Hepatocyte (in vitro differentiated cells): Measurements from ENCODE around the gene E2F8. TPM values are rescaled to one million over a fixed set of nuclear protein-coding genes. Genes with fewer than 3 reads are reported as not detected.
A peak's percentile ranks its signal among the peaks of the same experiment; 100 is the strongest.

Experiments
- DNase-seq: peaks from one replicate; pipeline ENCODE4 v3.0.0-alpha.2; 2016; ENCODE audit warnings: low spot score
- H2AFZ ChIP-seq: fragments of 200-600 bp; sonication (generic); 2 replicates; pipeline ENCODE4 v1.6.0; 2016; ENCODE audit warnings: antibody characterized with exemption, mild to moderate bottlenecking
- H3K27ac ChIP-seq: fragments of 200-600 bp; sonication (generic); 2 replicates; pipeline ENCODE4 v1.5.1; 2016; ENCODE audit warnings: mild to moderate bottlenecking
- H3K27me3 ChIP-seq: fragments of 200-600 bp; sonication (generic); 2 replicates; pipeline ENCODE4 v1.6.1; 2016
- H3K36me3 ChIP-seq: fragments of 200-600 bp; sonication (generic); replicated peaks from 2 replicates; pipeline ENCODE4 v1.5.1; 2016; ENCODE audit warnings: low read depth; ENCODE audit not compliant: insufficient read depth
- H3K4me1 ChIP-seq: fragments of 200-600 bp; sonication (generic); 2 replicates; pipeline ENCODE4 v1.5.1; 2016; ENCODE audit warnings: mild to moderate bottlenecking, moderate library complexity; ENCODE audit not compliant: insufficient read depth
- H3K4me2 ChIP-seq: fragments of 200-600 bp; sonication (generic); 2 replicates; pipeline ENCODE4 v1.6.0; 2016
- H3K4me3 ChIP-seq: fragments of 200-600 bp; sonication (generic); 2 replicates; pipeline ENCODE4 v1.5.1; 2016; ENCODE audit warnings: mild to moderate bottlenecking
- H3K79me2 ChIP-seq: fragments of 200-600 bp; sonication (generic); 2 replicates; pipeline ENCODE4 v1.6.0; 2017; ENCODE audit warnings: mild to moderate bottlenecking
- H3K9me2 ChIP-seq: fragments of 200-600 bp; sonication (generic); replicated peaks from 2 replicates; pipeline ENCODE4 v1.6.0; 2017; ENCODE audit warnings: mild to moderate bottlenecking; ENCODE audit not compliant: insufficient read depth
- H3K9me3 ChIP-seq: fragments of 200-600 bp; sonication (generic); 2 replicates; pipeline ENCODE4 v1.5.1; 2016; ENCODE audit warnings: low read depth, mild to moderate bottlenecking
- H4K20me1 ChIP-seq: fragments of 200-600 bp; sonication (generic); 2 replicates; pipeline ENCODE4 v1.6.0; 2016; ENCODE audit warnings: mild to moderate bottlenecking; ENCODE audit not compliant: insufficient read depth, poor library complexity, severe bottlenecking
- CTCF ChIP-seq: fragments of 200-600 bp; sonication (generic); IDR thresholded peaks from 2 replicates; pipeline ENCODE4 v1.5.1; 2016; ENCODE audit warnings: antibody characterized with exemption, mild to moderate bottlenecking; ENCODE audit not compliant: poor library complexity
- EZH2 ChIP-seq: fragments of 200-600 bp; sonication (generic); IDR thresholded peaks from 2 replicates; pipeline ENCODE4 v1.6.1; 2016; ENCODE audit warnings: antibody characterized with exemption, mild to moderate bottlenecking, borderline replicate concordance
- EZH2phosphoT487 ChIP-seq: fragments of 200-600 bp; sonication (generic); IDR thresholded peaks from one replicate; pipeline ENCODE4 v1.6.1; 2018; ENCODE audit warnings: antibody characterized with exemption, mild to moderate bottlenecking, low read depth, moderate library complexity; ENCODE audit not compliant: unreplicated experiment, severe bottlenecking
- WGBS: methylation state at CpG from one replicate; pipeline ENCODE4 v1.1.6; 2016; ENCODE audit warnings: low lambda C conversion rate; ENCODE audit errors: missing lambda C conversion rate; 5-methylcytosine and 5-hydroxymethylcytosine counted together
- polyA plus RNA-seq: library from polyadenylated mRNA; unstranded; fragments of >200 nt; fragmentation: Nextera tagmentation; extraction: Ambion mirVana; gene quantifications from 2 replicates; pipeline ENCODE4 v1.2.1, GENCODE V29; 2016
- total RNA-seq: library from RNA; depleted of rRNA; stranded (reverse); fragments of >200 nt; gene quantifications from 2 replicates; pipeline ENCODE4 v1.2.3, GENCODE V29; 2014

The E2F8 gene
- total and polyA plus RNA-seq, 2 experiments from 2014 or later: 0.42 to 2.3 TPM

- H3K4me3 ChIP-seq: no peak overlapping the region
- no peaks in the 10 kb centered on the region for H3K4me1 ChIP-seq
- H3K27ac ChIP-seq: no peak overlapping the region
- H3K79me2 ChIP-seq: no peaks in the 10 kb centered on the region
- H4K20me1 ChIP-seq: no peaks in the 10 kb centered on the region
- H3K9me2 ChIP-seq: no peaks in the 10 kb centered on the region
- H3K36me3 ChIP-seq: no peaks in the 10 kb centered on the region
- H3K27me3 ChIP-seq: no peaks in the 10 kb centered on the region
- no peak overlapping the region for H2AFZ ChIP-seq
- no peak for DNase-seq
- no peaks in the 10 kb centered on the region for H3K9me3 ChIP-seq
- H3K4me2 ChIP-seq: no peak overlapping the region
- TF ChIP-seq EZH2 (no peak), EZH2phosphoT487 (no peak), CTCF (no peak)
These were observed 10.8 kb upstream of the E2F8 start for GRCh38 chr11:19251577-19251976.

- Histone ChIP-seq H3K4me2 (no peak overlapping the region), H3K4me1 (peaks cover 5% of the 10 kb centered on the region), H2AFZ (no peak overlapping the region), H3K4me3 (no peak overlapping the region), H3K36me3 (no peaks in the 10 kb centered on the region), H3K9me2 (no peaks in the 10 kb centered on the region), H3K27me3 (peaks cover 11% of the 10 kb centered on the region), H3K27ac (no peak overlapping the region), H3K9me3 (no peaks in the 10 kb centered on the region), H3K79me2 (no peaks in the 10 kb centered on the region), H4K20me1 (no peaks in the 10 kb centered on the region)
- no peak for DNase-seq
- WGBS: 89% methylated on average over 1 of the region's 1 CpG
- TF ChIP-seq CTCF (no peak), EZH2 (no peak), EZH2phosphoT487 (no peak)
These were observed 6.1 kb upstream of the E2F8 start for GRCh38 chr11:19246816-19247215.

GRCh38 chr11:19245351-19245750, 4.6 kb upstream of the E2F8 start:
- Histone ChIP-seq H3K9me3 (no peaks in the 10 kb centered on the region), H2AFZ (no peak overlapping the region), H3K27ac (no peak overlapping the region), H3K4me3 (no peak overlapping the region), H3K9me2 (no peaks in the 10 kb centered on the region), H3K79me2 (no peaks in the 10 kb centered on the region), H4K20me1 (no peaks in the 10 kb centered on the region), H3K4me2 (no peak overlapping the region), H3K4me1 (peaks cover 5% of the 10 kb centered on the region), H3K36me3 (no peaks in the 10 kb centered on the region), H3K27me3 (peaks cover 12% of the 10 kb centered on the region)
- TF ChIP-seq CTCF (no peak), EZH2phosphoT487 (no peak), EZH2 (no peak)
- no peak for DNase-seq
- 72% methylated on average over 5 of the region's 5 CpGs for whole genome bisulfite sequencing

- H3K4me2 ChIP-seq: no peak overlapping the region
- DNase-seq: peak; percentile 35
- 80% methylated on average over 2 of the region's 2 CpGs for WGBS
These were observed 3.9 kb upstream of the E2F8 start for GRCh38 chr11:19244621-19245020.

More at GRCh38 chr11:19244621-19245020, 3.9 kb upstream of the E2F8 start:
- peaks cover 12% of the 10 kb centered on the region for H3K27me3 ChIP-seq
- H3K36me3 ChIP-seq: no peaks in the 10 kb centered on the region
- no peak for TF ChIP-seq EZH2
- TF ChIP-seq EZH2phosphoT487: no peak
- TF ChIP-seq CTCF: no peak
- H2AFZ ChIP-seq: no peak overlapping the region
- no peak overlapping the region for H3K27ac ChIP-seq
- no peaks in the 10 kb centered on the region for H4K20me1 ChIP-seq
- peaks cover 5% of the 10 kb centered on the region for H3K4me1 ChIP-seq
- no peaks in the 10 kb centered on the region for H3K9me2 ChIP-seq
- peaks cover 1% of the 10 kb centered on the region for H3K79me2 ChIP-seq
- H3K9me3 ChIP-seq: no peaks in the 10 kb centered on the region
- no peak overlapping the region for H3K4me3 ChIP-seq
